Measurements from ENCODE around the gene MYNN. TPM values are rescaled to one million over a fixed set of nuclear protein-coding genes. Genes with fewer than 3 reads are reported as not detected.

MYNN gene
- total RNA-seq, 1 experiment from 2014 or later = 13.5 TPM

DNA sequence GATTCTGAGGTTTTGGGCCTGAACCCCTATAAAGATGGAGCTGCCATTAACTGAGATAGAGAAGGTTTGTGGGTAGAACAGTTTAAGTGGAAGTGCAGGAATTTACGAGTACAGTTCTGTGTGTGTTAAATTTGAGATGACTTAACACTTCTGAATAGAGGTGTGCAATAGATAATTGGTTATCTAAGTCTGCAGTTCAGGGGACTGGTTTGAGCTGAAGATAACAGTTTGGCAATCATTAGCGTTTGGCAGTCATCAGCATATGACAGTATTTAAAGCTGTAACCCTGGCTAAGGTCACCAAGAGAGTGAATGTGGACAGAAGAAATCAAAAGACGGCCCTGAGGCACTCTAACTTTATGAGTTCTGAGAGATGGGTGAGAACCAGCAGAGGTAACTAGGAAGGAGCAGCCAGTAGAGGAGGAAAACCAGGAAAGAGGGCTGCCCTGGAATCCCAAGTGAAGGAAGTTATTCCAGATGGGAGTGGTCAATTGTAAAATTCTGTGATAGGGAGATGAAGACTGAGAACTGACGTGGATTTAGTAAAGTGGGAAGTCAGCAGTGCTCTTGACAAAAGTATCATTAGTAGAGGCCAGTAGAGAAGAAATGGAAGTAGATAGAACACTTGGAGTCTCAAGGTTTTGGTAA lies 8.1 kb downstream of the MYNN start:
- no peak for ATAC-seq
- H3K4me3 ChIP-seq (replicated peaks in 1 of 2; ENCODE audit: low read depth in 1 of 2, low read length in 2 of 2) = no peak overlapping the region
- no peaks in the 10 kb centered on the region for H3K4me1 ChIP-seq (ENCODE audit: control insufficient read depth in 1 of 2, insufficient read depth in 2 of 2, low read length in 2 of 2)
- no peak overlapping the region for H3K4me2 ChIP-seq (ENCODE audit: low read length)
- H3K36me3 ChIP-seq (ENCODE audit: control insufficient read depth in 1 of 2, insufficient read depth in 2 of 2, low read length in 2 of 2) = peaks cover 49 to 67% of the 10 kb centered on the region in 2 experiments
- no peaks in the 10 kb centered on the region for H3K9me2 ChIP-seq (ENCODE audit: insufficient read depth)
- H3K79me2 ChIP-seq (ENCODE audit: insufficient read depth, low read length) = peaks cover 32% of the 10 kb centered on the region
- H2AFZ ChIP-seq (ENCODE audit: low read depth, low read length, poor library complexity, severe bottlenecking) = no peak overlapping the region
- ChIA-PET CTCF (no interaction called here), RAD21 (ENCODE audit: low non-redundant PET in 1 of 2, low total read pairs in 2 of 2, uncharacterized antibody in 2 of 2, unreplicated experiment in 2 of 2) (no interaction called here), POLR2A (no interaction called here)
- H3K9me3 ChIP-seq (ENCODE audit: control insufficient read depth in 1 of 2, insufficient read depth in 1 of 2, low read depth in 1 of 2, low read length in 2 of 2) = no peaks in the 10 kb centered on the region
- no peak overlapping the region for H3K27ac ChIP-seq (ENCODE audit: low read depth, low read length)
- no peak for DNase-seq (ENCODE audit: low read depth, low spot score)
- H3K27me3 ChIP-seq (ENCODE audit: insufficient read depth, low read length) = no peaks in the 10 kb centered on the region
- TF ChIP-seq ELF1 (IDR thresholded peaks at IDR 0.05; ENCODE audit: borderline replicate concordance, low read depth) (no peak), SIN3A (IDR thresholded peaks at IDR 0.05; ENCODE audit: low read depth) (no peak), FOSL1 (IDR thresholded peaks at IDR 0.05; ENCODE audit: low read depth) (no peak), TCF7L2 (IDR thresholded peaks at IDR 0.05; ENCODE audit: borderline replicate concordance, extremely low read depth, insufficient read depth, insufficient read length) (no peak), EZH2phosphoT487 (IDR thresholded peaks at IDR 0.05; ENCODE audit: borderline replicate concordance) (no peak), EGR1 (IDR thresholded peaks at IDR 0.05; ENCODE audit: low read depth) (no peak), ZFX (IDR thresholded peaks at IDR 0.05) (no peak), CEBPB (IDR thresholded peaks at IDR 0.05; ENCODE audit: low read depth) (no peak), CBX3 (IDR thresholded peaks at IDR 0.05; ENCODE audit: low read depth) (no peak), YY1 (IDR thresholded peaks at IDR 0.05; ENCODE audit: extremely low read depth, insufficient replicate concordance, low read depth, low read length) (no peak)
- TF ChIP-seq, protein P1, sequence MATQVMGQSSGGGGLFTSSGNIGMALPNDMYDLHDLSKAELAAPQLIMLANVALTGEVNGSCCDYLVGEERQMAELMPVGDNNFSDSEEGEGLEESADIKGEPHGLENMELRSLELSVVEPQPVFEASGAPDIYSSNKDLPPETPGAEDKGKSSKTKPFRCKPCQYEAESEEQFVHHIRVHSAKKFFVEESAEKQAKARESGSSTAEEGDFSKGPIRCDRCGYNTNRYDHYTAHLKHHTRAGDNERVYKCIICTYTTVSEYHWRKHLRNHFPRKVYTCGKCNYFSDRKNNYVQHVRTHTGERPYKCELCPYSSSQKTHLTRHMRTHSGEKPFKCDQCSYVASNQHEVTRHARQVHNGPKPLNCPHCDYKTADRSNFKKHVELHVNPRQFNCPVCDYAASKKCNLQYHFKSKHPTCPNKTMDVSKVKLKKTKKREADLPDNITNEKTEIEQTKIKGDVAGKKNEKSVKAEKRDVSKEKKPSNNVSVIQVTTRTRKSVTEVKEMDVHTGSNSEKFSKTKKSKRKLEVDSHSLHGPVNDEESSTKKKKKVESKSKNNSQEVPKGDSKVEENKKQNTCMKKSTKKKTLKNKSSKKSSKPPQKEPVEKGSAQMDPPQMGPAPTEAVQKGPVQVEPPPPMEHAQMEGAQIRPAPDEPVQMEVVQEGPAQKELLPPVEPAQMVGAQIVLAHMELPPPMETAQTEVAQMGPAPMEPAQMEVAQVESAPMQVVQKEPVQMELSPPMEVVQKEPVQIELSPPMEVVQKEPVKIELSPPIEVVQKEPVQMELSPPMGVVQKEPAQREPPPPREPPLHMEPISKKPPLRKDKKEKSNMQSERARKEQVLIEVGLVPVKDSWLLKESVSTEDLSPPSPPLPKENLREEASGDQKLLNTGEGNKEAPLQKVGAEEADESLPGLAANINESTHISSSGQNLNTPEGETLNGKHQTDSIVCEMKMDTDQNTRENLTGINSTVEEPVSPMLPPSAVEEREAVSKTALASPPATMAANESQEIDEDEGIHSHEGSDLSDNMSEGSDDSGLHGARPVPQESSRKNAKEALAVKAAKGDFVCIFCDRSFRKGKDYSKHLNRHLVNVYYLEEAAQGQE (IDR thresholded peaks at IDR 0.05; ENCODE audit: low read depth) = no peak
- TF ChIP-seq, protein P2, sequence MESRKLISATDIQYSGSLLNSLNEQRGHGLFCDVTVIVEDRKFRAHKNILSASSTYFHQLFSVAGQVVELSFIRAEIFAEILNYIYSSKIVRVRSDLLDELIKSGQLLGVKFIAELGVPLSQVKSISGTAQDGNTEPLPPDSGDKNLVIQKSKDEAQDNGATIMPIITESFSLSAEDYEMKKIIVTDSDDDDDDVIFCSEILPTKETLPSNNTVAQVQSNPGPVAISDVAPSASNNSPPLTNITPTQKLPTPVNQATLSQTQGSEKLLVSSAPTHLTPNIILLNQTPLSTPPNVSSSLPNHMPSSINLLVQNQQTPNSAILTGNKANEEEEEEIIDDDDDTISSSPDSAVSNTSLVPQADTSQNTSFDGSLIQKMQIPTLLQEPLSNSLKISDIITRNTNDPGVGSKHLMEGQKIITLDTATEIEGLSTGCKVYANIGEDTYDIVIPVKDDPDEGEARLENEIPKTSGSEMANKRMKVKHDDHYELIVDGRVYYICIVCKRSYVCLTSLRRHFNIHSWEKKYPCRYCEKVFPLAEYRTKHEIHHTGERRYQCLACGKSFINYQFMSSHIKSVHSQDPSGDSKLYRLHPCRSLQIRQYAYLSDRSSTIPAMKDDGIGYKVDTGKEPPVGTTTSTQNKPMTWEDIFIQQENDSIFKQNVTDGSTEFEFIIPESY (IDR thresholded peaks at IDR 0.05; ENCODE audit: extremely low read depth, insufficient replicate concordance, low read length) = no peak
- TF ChIP-seq, protein P3, sequence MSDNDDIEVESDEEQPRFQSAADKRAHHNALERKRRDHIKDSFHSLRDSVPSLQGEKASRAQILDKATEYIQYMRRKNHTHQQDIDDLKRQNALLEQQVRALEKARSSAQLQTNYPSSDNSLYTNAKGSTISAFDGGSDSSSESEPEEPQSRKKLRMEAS (IDR thresholded peaks at IDR 0.05) = no peak
- TF ChIP-seq, protein P4, sequence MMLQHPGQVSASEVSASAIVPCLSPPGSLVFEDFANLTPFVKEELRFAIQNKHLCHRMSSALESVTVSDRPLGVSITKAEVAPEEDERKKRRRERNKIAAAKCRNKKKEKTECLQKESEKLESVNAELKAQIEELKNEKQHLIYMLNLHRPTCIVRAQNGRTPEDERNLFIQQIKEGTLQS (IDR thresholded peaks at IDR 0.05) = no peak
- TF ChIP-seq, protein P5, sequence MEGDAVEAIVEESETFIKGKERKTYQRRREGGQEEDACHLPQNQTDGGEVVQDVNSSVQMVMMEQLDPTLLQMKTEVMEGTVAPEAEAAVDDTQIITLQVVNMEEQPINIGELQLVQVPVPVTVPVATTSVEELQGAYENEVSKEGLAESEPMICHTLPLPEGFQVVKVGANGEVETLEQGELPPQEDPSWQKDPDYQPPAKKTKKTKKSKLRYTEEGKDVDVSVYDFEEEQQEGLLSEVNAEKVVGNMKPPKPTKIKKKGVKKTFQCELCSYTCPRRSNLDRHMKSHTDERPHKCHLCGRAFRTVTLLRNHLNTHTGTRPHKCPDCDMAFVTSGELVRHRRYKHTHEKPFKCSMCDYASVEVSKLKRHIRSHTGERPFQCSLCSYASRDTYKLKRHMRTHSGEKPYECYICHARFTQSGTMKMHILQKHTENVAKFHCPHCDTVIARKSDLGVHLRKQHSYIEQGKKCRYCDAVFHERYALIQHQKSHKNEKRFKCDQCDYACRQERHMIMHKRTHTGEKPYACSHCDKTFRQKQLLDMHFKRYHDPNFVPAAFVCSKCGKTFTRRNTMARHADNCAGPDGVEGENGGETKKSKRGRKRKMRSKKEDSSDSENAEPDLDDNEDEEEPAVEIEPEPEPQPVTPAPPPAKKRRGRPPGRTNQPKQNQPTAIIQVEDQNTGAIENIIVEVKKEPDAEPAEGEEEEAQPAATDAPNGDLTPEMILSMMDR (IDR thresholded peaks at IDR 0.05 in 2 of 3, conservative IDR thresholded peaks at IDR 0.05 in 1 of 3; ENCODE audit: borderline replicate concordance in 1 of 3, insufficient read depth in 1 of 3, low read depth in 2 of 3, low read length in 2 of 3) = no peak
- intact Hi-C loops (cut with micrococcal nuclease) = no loop called here
- no peaks in the 10 kb centered on the region for H4K20me1 ChIP-seq (ENCODE audit: insufficient read depth)
- BruUV-seq (replicated peaks) = no TSS peak
- H3K9ac ChIP-seq (ENCODE audit: low read length) = no peak overlapping the region
